HG02798 (cell line): ENCODE results near the gene EFHC1.
A peak's percentile ranks its signal among the peaks of the same experiment; 100 is the strongest.

Source experiments
- ATAC-seq: cut with Tn5 transposase; IDR thresholded peaks from one replicate; pipeline ENCODE4 v1.9.1; 2021; ENCODE audit warnings: mild to moderate bottlenecking; ENCODE audit not compliant: unreplicated experiment, poor library complexity

Gene EFHC1

GRCh38 chr6:52514514-52514913 is 94.4 kb downstream of the EFHC1 start:
- ATAC-seq = no peak

DNA sequence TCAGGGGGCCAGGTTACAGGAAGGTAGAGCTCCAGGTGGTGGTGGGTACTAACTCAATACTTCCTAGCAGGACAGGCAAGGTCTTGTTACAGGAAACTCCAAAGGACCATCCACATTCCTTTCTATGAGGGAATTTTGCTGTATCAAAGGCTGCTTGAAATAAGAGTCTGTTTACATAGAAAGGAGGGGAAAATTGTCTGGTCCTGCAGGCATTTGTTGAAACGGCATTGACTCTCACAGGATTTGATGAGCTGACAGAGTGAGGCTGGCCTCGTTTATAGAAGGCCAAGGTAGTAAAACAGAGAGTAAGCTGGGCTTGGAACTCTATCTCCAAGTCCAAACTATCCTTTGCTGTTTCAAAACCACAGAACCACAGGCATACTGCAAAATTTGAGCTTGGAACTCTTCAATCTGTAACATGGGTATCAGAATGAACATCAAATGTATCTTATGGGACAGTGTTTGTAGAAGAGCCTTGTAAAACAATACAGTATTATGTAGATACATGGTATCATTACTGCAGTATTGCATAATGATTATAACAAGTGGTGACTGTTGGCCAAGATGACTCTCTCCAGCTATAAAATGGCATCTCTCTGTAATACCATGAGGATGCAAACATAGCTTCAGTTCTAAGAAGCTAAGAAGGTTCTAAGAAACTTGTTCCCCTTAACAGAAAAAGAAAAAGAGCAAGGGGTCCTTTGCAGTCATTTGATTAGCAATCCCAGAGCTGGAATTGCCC is 95.2 kb downstream of the EFHC1 start:
- no peak for ATAC-seq

GRCh38 chr6:52516269-52516668 is 96.1 kb downstream of the EFHC1 start:
- no peak for ATAC-seq

- ATAC-seq = no peak
Observed at GRCh38 chr6:52516943-52517342, 96.8 kb downstream of the EFHC1 start.

GRCh38 chr6:52517502-52518278 is 97.5 kb downstream of the EFHC1 start:
- ATAC-seq = peak; percentile 93

GRCh38 chr6:52518279-52518945 is 98.3 kb downstream of the EFHC1 start:
- ATAC-seq = no peak

DNA sequence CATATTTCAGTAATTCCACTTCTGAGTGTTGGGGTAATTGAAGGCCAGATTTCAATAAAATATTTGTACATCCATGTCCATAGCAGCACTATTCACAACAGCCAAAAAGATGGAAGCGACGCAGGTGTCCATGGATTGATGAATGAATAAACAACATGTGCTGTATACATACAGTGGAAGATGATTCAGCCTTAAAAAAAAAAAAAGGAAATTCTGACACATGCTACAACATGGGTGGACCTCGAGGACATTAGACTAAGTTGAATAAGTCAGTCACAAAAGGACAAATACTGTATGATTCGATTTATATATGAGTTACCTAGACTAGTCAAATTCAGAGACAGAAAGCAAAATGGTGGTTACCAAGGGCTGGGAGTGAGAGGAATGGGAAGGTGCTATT is 99.5 kb downstream of the EFHC1 start:
- no peak for ATAC-seq

DNA sequence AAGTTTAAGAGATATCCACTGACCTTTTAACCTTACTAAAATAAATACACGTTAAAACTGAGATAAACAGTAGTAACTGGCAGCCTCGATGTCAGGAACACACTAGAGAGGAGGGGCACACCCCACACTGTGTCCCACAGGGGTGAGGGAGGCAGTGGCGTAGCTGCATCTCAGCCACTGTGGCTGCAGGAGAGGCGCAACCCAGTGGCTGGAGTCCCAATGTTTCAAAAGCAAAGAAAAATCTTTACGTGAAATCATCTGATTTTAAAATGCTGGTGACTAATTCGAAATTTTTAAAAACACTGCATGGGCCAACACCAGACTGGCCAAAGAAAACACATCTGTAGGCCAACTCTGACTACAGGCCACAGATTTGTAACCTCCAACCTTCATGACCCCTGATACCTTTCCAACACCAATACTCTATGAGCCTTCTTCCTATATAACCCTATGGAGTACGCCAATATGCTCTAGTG is 102.0 kb downstream of the EFHC1 start:
- ATAC-seq = no peak

- no peak for ATAC-seq
Observed at GRCh38 chr6:52522655-52523054, 102.5 kb downstream of the EFHC1 start.

GRCh38 chr6:52523378-52524142 is 103.4 kb downstream of the EFHC1 start:
- no peak for ATAC-seq

DNA sequence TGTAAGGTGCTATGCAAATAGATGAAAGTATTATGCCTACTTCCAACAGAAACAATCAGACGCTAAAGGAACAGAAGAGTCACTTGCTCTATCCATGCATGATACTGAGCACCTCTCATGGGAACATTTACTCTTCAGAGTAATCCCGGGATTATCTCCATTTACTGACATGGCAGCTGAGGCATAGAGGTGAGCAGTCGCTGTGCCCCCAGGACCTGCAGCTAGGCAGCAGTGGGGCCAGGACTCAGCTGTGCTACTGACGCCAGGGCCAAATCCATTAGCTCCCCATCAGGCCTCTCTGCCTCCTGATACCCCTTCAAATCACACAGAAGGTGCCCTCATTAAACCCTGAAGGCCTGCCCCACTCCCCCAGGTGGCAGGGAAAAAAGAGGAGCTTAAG is 104.8 kb downstream of the EFHC1 start:
- no peak for ATAC-seq

GRCh38 chr6:52526634-52527033 is 106.5 kb downstream of the EFHC1 start:
- ATAC-seq = no peak

GRCh38 chr6:52527436-52527835 is 107.3 kb downstream of the EFHC1 start:
- no peak for ATAC-seq

GRCh38 chr6:52529311-52529710 is 109.2 kb downstream of the EFHC1 start:
- ATAC-seq = peak; percentile 52

GRCh38 chr6:52530351-52530750 is 110.2 kb downstream of the EFHC1 start:
- ATAC-seq = no peak

DNA sequence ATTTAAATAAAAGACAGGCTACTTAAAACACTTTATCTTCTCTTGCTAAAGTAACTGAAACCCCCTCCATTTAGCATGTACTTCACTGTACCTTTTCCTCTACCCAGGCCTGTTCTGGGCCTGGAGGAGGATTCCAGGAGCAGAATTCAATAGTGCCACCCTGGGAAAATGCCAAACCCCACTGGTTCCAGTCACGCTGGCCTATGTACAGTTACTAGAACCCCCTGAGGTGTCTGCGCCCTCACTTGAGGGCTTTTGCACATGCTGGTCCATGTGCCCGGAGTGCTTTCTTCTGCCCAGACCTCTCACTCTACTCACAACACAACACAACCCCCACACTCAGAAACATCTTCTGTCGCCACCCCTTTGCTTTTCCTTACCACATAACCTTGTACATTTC is 111.3 kb downstream of the EFHC1 start:
- ATAC-seq = no peak

DNA sequence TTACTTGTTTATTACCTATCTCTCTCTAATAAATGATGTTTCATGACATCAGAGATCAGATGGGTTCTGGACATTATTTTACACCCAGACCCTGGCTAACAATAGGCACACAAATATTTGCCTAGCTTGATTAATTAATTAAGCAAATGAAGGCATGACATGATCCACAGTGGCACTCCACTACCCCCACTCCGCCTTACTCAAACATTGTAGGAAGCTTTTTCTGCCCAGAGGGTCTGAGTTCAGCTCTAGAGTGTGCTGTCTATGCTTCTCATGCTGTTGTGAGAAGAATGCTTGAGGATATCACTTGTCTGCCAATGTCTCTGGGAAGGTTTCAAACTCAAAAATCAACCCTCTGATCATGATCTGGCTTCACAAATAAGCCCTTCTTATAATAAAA is 111.7 kb downstream of the EFHC1 start:
- no peak for ATAC-seq

- no peak for ATAC-seq
Observed at GRCh38 chr6:52532457-52532856, 112.3 kb downstream of the EFHC1 start.

GRCh38 chr6:52533491-52533890 is 113.3 kb downstream of the EFHC1 start:
- ATAC-seq = no peak

GRCh38 chr6:52534363-52534762 is 114.2 kb downstream of the EFHC1 start:
- ATAC-seq = no peak
